IMR-90 (cell line): ENCODE data around the gene NR5A1. TPM values are rescaled to one million over a fixed set of nuclear protein-coding genes. Genes with fewer than 3 reads are reported as not detected.

Experiments
- ATAC-seq: fragments of 200-7000 bp; cut with Tn5 transposase; 2 replicates; pipeline ENCODE4 v1.9.1; 2020; ENCODE audit warnings: low read depth, mild to moderate bottlenecking, moderate library complexity
- BruUV-seq: library from RNA; stranded (reverse); fragments of 400-500 nt; replicated peaks from 2 replicates; lab custom pipeline; 2021; lab: Mats Ljungman, UMichigan
- CTCF ChIA-PET: fragments of 300-600 bp; formaldehyde crosslinking; extraction: SDS; loops from one replicate; lab custom pipeline; 2021; ENCODE audit warnings: antibody characterized with exemption; lab: Yijun Ruan, JAX
- POLR2A ChIA-PET: fragments of 300-600 bp; sonication (Branson Sonifier 250); formaldehyde crosslinking; loops from one replicate; lab custom pipeline; 2022; ENCODE audit warnings: antibody characterized with exemption; ENCODE audit not compliant: unreplicated experiment; lab: Charles Lee
- DNase-seq: peaks from one replicate; pipeline ENCODE4 v3.0.0; 2013
- H2AFZ ChIP-seq: replicated peaks from 2 replicates; pipeline ENCODE3; 2013; ENCODE audit warnings: low read length, mild to moderate bottlenecking; ENCODE audit not compliant: poor library complexity
- H2AK5ac ChIP-seq: 2 replicates; pipeline ENCODE4 v1.6.1; 2013; ENCODE audit warnings: low read depth, low read length, inconsistent platforms
- H2AK9ac ChIP-seq: replicated peaks from 2 replicates; pipeline ENCODE3; 2013; ENCODE audit warnings: mild to moderate bottlenecking, low read depth, low read length, moderate library complexity; ENCODE audit not compliant: poor library complexity
- H2BK120ac ChIP-seq: 2 replicates; pipeline ENCODE4 v1.6.1; 2013; ENCODE audit warnings: low read depth, low read length, inconsistent platforms
- H2BK15ac ChIP-seq: 3 replicates; pipeline ENCODE4 v1.6.1; 2013; ENCODE audit warnings: low read depth, low read length, inconsistent platforms
- H2BK20ac ChIP-seq: 2 replicates; pipeline ENCODE4 v1.6.1; 2013; ENCODE audit warnings: low read depth, mild to moderate bottlenecking, inconsistent platforms, low read length, moderate library complexity
- H2BK5ac ChIP-seq: 2 replicates; pipeline ENCODE4 v1.6.1; 2013; ENCODE audit warnings: mild to moderate bottlenecking, low read depth, low read length, inconsistent platforms; ENCODE audit not compliant: poor library complexity, severe bottlenecking
- H3K14ac ChIP-seq: replicated peaks from 2 replicates; pipeline ENCODE4 v1.6.1; 2013; ENCODE audit warnings: low read depth, low read length, inconsistent platforms
- H3K18ac ChIP-seq: 2 replicates; pipeline ENCODE4 v1.6.1; 2013; ENCODE audit warnings: low read depth, low read length, control low read depth
- H3K23ac ChIP-seq: 2 replicates; pipeline ENCODE4 v1.6.1; 2013; ENCODE audit warnings: low read depth, low read length, inconsistent platforms
- H3K27ac ChIP-seq: 2 replicates; pipeline ENCODE4 v1.5.1; 2013; ENCODE audit warnings: mild to moderate bottlenecking, control low read depth, low read length; ENCODE audit not compliant: insufficient read depth
- H3K27me3 ChIP-seq: 2 replicates; pipeline ENCODE4 v1.6.1; 2013; ENCODE audit warnings: low read length; ENCODE audit not compliant: control insufficient read depth, insufficient read depth
- H3K36me3 ChIP-seq: 2 replicates; pipeline ENCODE4 v1.6.1; 2013; ENCODE audit warnings: low read length, mixed read lengths; ENCODE audit not compliant: control insufficient read depth, insufficient read depth
- H3K4ac ChIP-seq: 2 replicates; pipeline ENCODE4 v1.6.1; 2013; ENCODE audit warnings: low read depth, low read length, inconsistent platforms
- H3K4me1 ChIP-seq: 2 replicates; pipeline ENCODE4 v1.6.1; 2013; ENCODE audit warnings: low read length, mixed read lengths; ENCODE audit not compliant: control insufficient read depth, insufficient read depth
- H3K4me2 ChIP-seq: 2 replicates; pipeline ENCODE4 v1.6.1; 2013; ENCODE audit warnings: low read depth, mild to moderate bottlenecking, control low read depth, low read length, moderate library complexity
- H3K4me3 ChIP-seq: 2 replicates; pipeline ENCODE4 v1.5.1; 2013; ENCODE audit warnings: low read depth, mild to moderate bottlenecking, control low read depth, low read length, moderate library complexity; ENCODE audit not compliant: insufficient read depth
- H3K56ac ChIP-seq: 2 replicates; pipeline ENCODE4 v1.6.1; 2013; ENCODE audit warnings: low read length, inconsistent platforms; ENCODE audit not compliant: insufficient read depth; ENCODE audit errors: extremely low read depth
- H3K79me1 ChIP-seq, 2 experiments: 2 replicates each; pipeline ENCODE4 v1.6.1; 2013; ENCODE audit warnings: low read length in 2 of 2, inconsistent platforms in 1 of 2, low read depth in 1 of 2
- H3K9ac ChIP-seq: 2 replicates; pipeline ENCODE4 v1.6.1; 2013; ENCODE audit warnings: low read depth, low read length, control low read depth
- H3K9me1 ChIP-seq: 2 replicates; pipeline ENCODE4 v1.6.1; 2013; ENCODE audit warnings: low read length, inconsistent platforms; ENCODE audit not compliant: insufficient read depth
- H3K9me3 ChIP-seq: 2 replicates; pipeline ENCODE4 v1.6.1; 2013; ENCODE audit warnings: low read length; ENCODE audit not compliant: control insufficient read depth, insufficient read depth
- H4K20me1 ChIP-seq: 2 replicates; pipeline ENCODE4 v1.6.1; 2013; ENCODE audit warnings: low read length, inconsistent platforms; ENCODE audit not compliant: insufficient read depth
- H4K5ac ChIP-seq: 2 replicates; pipeline ENCODE4 v1.6.1; 2013; ENCODE audit warnings: mild to moderate bottlenecking, low read depth, low read length, control low read depth
- H4K8ac ChIP-seq, 2 experiments: 2 replicates each; pipeline ENCODE4 v1.6.1; 2013; ENCODE audit warnings: low read depth in 2 of 2, low read length in 2 of 2, control low read depth in 1 of 2, inconsistent platforms in 1 of 2
- H4K91ac ChIP-seq: 2 replicates; pipeline ENCODE4 v1.6.1; 2013; ENCODE audit warnings: low read depth, low read length, inconsistent platforms; ENCODE audit not compliant: insufficient read depth
- BHLHE40 ChIP-seq: fragments of 150-350 bp; IDR thresholded peaks from 2 replicates; pipeline ENCODE4 v1.6.1; 2016; ENCODE audit warnings: mild to moderate bottlenecking, low read depth, low read length
- CEBPB ChIP-seq: IDR thresholded peaks from 2 replicates; pipeline ENCODE4 v1.6.1; 2012; ENCODE audit warnings: low read depth, low read length, improper control_type of control experiment
- CHD1 ChIP-seq: IDR thresholded peaks from 2 replicates; pipeline ENCODE4 v1.6.1; 2012; ENCODE audit warnings: low read depth, low read length, improper control_type of control experiment
- FOS ChIP-seq: fragments of 150-350 bp; IDR thresholded peaks from 2 replicates; pipeline ENCODE4 v1.6.1; 2016; ENCODE audit warnings: low read depth, low read length
- MAFK ChIP-seq: IDR thresholded peaks from 2 replicates; pipeline ENCODE4 v1.6.1; 2012; ENCODE audit warnings: low read depth, low read length, improper control_type of control experiment
- MAZ ChIP-seq: IDR thresholded peaks from 2 replicates; pipeline ENCODE4 v1.6.1; 2012; ENCODE audit warnings: low read depth, mild to moderate bottlenecking, low read length, improper control_type of control experiment, moderate library complexity, borderline replicate concordance
- MXI1 ChIP-seq: IDR thresholded peaks from 2 replicates; pipeline ENCODE4 v1.6.1; 2012; ENCODE audit warnings: low read depth, mild to moderate bottlenecking, low read length, moderate library complexity, borderline replicate concordance
- NFE2L2 ChIP-seq: fragments of 150-350 bp; IDR thresholded peaks from 2 replicates; pipeline ENCODE4 v1.6.1; 2016; ENCODE audit warnings: low read depth, mild to moderate bottlenecking, low read length
- POLR2A ChIP-seq: IDR thresholded peaks from 2 replicates; pipeline ENCODE4 v1.6.1; 2012; ENCODE audit warnings: mild to moderate bottlenecking, low read depth, low read length
- RAD21 ChIP-seq: IDR thresholded peaks from 2 replicates; pipeline ENCODE4 v1.6.1; 2012; ENCODE audit warnings: low read length, improper control_type of control experiment
- RCOR1 ChIP-seq: IDR thresholded peaks from 2 replicates; pipeline ENCODE4 v1.6.1; 2012; ENCODE audit warnings: mild to moderate bottlenecking, low read length, improper control_type of control experiment; ENCODE audit not compliant: insufficient replicate concordance
- RFX5 ChIP-seq: IDR thresholded peaks from 2 replicates; pipeline ENCODE4 v1.8.0; 2012; ENCODE audit warnings: low read depth, mild to moderate bottlenecking, low read length, moderate library complexity
- SMC3 ChIP-seq: fragments of 150-350 bp; IDR thresholded peaks from 2 replicates; pipeline ENCODE4 v1.6.1; 2016; ENCODE audit warnings: low read depth, mild to moderate bottlenecking, antibody characterized with exemption, low read length, moderate library complexity
- WGBS, 2 experiments: methylation state at CpG; one replicate each; pipeline versions ENCODE4 v1.1.5 to v1.1.7; 2013; ENCODE audit warnings: missing lambda C conversion rate in 2 of 2; ENCODE audit not compliant: insufficient read length in 1 of 2; ENCODE audit errors: extremely low coverage in 2 of 2; 5-methylcytosine and 5-hydroxymethylcytosine counted together
- dilution Hi-C: fragments of 300-500 bp; cut with HindIII; formaldehyde crosslinking; loops from one replicate; pipeline ENCODE4 v1.14.3; 2018; ENCODE audit warnings: low sequenced_read_pairs; ENCODE audit not compliant: unreplicated experiment
- in situ Hi-C: fragments of 300-500 bp; cut with MboI; formaldehyde crosslinking; loops from 3 replicates; pipeline ENCODE4 v1.14.3; 2019; ENCODE audit warnings: low sequenced_read_pairs, inconsistent platforms, mixed read lengths
- intact Hi-C: fragments of 100-400 bp; cut with micrococcal nuclease; formaldehyde crosslinking; loops from 2 replicates; pipeline ENCODE4 v1.10.0; 2022
- polyA plus RNA-seq, 3 experiments: library from polyadenylated mRNA; depleted of rRNA; stranded (reverse); fragments of >200 nt; gene quantifications; 2 replicates each; pipeline ENCODE4 v1.2.3, GENCODE V29; 2012; ENCODE audit warnings: low replicate concordance in 1 of 3
- total RNA-seq: library from RNA; depleted of rRNA; stranded (reverse); fragments of >200 nt; gene quantifications from 2 replicates; pipeline ENCODE4 v1.2.3, GENCODE V29; 2012
- TF ChIP-seq, protein P1 (sequence below): conservative IDR thresholded peaks from 2 replicates; pipeline ENCODE4 v1.5.1; 2012; ENCODE audit warnings: mild to moderate bottlenecking, low read depth, low read length, improper control_type of control experiment
- TF ChIP-seq, protein P2 (sequence below): fragments of 150-350 bp; IDR thresholded peaks from 2 replicates; pipeline ENCODE4 v1.6.1; 2016; ENCODE audit warnings: low read depth, mild to moderate bottlenecking, low read length, moderate library complexity, borderline replicate concordance
- TF ChIP-seq, protein P3 (sequence below): fragments of 150-350 bp; IDR thresholded peaks from 2 replicates; pipeline ENCODE4 v1.6.1; 2017; ENCODE audit warnings: mild to moderate bottlenecking, antibody characterized with exemption, low read length, low read depth

Gene NR5A1
- total and polyA plus RNA-seq, 2 of the 4 experiments (the other 2 are of a cell fraction), result not detected

DNA sequence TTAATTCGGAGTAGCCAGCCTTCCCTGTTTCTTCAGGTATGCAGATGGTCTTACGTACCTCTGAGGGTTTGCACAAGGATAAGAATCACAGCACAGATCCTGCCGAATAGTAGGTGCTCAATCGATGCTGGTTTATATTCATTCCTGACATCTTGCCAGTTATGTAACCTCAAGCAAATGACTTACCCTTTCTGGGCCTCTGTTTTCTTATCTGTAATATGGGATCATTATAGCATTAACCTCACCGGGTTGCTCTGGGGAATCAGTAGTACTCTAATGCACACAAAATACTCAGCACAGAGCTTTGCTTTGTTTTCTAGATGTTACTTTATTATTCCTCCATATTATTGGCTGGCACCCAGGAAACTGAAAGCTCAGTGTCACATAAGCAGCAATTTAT, 7.7 kb upstream of the NR5A1 start:
- Histone ChIP-seq H2AK9ac (no peak overlapping the region), H3K27me3 (peaks cover 56% of the 10 kb centered on the region), H3K14ac (no peak overlapping the region), H2BK15ac (no peak overlapping the region), H2AFZ (no peak overlapping the region), H4K20me1 (no peaks in the 10 kb centered on the region), H2BK120ac (no peak overlapping the region), H3K4me3 (no peak overlapping the region), H3K9me1 (no peaks in the 10 kb centered on the region), H3K4ac (no peak overlapping the region), H3K9ac (no peak overlapping the region), H4K8ac (no peak overlapping the region), H2BK20ac (no peak overlapping the region), H3K56ac (no peak overlapping the region), H3K4me1 (no peaks in the 10 kb centered on the region; the same call in 1 of the 2 replicates), H3K27ac (no peak overlapping the region), H3K4me2 (no peak overlapping the region), H4K5ac (no peak overlapping the region), H2AK5ac (no peak overlapping the region), H2BK5ac (no peak overlapping the region), H3K18ac (no peak overlapping the region), H3K9me3 (no peaks in the 10 kb centered on the region), H3K23ac (no peak overlapping the region), H4K91ac (no peak overlapping the region), H3K79me1 (no peaks in the 10 kb centered on the region), H3K36me3 (no peaks in the 10 kb centered on the region)
- no peak for TF ChIP-seq CHD1
- TF ChIP-seq, protein P1, sequence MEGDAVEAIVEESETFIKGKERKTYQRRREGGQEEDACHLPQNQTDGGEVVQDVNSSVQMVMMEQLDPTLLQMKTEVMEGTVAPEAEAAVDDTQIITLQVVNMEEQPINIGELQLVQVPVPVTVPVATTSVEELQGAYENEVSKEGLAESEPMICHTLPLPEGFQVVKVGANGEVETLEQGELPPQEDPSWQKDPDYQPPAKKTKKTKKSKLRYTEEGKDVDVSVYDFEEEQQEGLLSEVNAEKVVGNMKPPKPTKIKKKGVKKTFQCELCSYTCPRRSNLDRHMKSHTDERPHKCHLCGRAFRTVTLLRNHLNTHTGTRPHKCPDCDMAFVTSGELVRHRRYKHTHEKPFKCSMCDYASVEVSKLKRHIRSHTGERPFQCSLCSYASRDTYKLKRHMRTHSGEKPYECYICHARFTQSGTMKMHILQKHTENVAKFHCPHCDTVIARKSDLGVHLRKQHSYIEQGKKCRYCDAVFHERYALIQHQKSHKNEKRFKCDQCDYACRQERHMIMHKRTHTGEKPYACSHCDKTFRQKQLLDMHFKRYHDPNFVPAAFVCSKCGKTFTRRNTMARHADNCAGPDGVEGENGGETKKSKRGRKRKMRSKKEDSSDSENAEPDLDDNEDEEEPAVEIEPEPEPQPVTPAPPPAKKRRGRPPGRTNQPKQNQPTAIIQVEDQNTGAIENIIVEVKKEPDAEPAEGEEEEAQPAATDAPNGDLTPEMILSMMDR, result no peak
- TF ChIP-seq RCOR1, result no peak
- no peak for TF ChIP-seq MXI1
- no peak for TF ChIP-seq NFE2L2
- no peak for TF ChIP-seq RAD21
- no peak for TF ChIP-seq FOS
- no peak for TF ChIP-seq POLR2A
- no peak for TF ChIP-seq CEBPB
- TF ChIP-seq MAZ, result no peak
- TF ChIP-seq, protein P2, sequence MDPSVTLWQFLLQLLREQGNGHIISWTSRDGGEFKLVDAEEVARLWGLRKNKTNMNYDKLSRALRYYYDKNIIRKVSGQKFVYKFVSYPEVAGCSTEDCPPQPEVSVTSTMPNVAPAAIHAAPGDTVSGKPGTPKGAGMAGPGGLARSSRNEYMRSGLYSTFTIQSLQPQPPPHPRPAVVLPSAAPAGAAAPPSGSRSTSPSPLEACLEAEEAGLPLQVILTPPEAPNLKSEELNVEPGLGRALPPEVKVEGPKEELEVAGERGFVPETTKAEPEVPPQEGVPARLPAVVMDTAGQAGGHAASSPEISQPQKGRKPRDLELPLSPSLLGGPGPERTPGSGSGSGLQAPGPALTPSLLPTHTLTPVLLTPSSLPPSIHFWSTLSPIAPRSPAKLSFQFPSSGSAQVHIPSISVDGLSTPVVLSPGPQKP, result no peak
- TF ChIP-seq MAFK, result no peak
- TF ChIP-seq SMC3, result no peak
- TF ChIP-seq BHLHE40, result no peak
- TF ChIP-seq RFX5, result no peak
- TF ChIP-seq, protein P3, sequence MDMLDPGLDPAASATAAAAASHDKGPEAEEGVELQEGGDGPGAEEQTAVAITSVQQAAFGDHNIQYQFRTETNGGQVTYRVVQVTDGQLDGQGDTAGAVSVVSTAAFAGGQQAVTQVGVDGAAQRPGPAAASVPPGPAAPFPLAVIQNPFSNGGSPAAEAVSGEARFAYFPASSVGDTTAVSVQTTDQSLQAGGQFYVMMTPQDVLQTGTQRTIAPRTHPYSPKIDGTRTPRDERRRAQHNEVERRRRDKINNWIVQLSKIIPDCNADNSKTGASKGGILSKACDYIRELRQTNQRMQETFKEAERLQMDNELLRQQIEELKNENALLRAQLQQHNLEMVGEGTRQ, result no peak
- DNase-seq (no peak), ATAC-seq (no peak)
- ChIA-PET POLR2A (no interaction called here), CTCF (no interaction called here)
- dilution Hi-C loops, result no loop called here
- no TSS peak for BruUV-seq
- intact Hi-C loops, result no loop called here
- 100% methylated on average over 1 of the region's 5 CpGs; no CpG with 5 or more reads in 1 of the 2 experiments for WGBS, 2 experiments
- in situ Hi-C loops, result no loop called here
